Omental fat pad (tissue), 4 donors: ENCODE data around the gene SYNPO2. TPM values are rescaled to one million over a fixed set of nuclear protein-coding genes. Genes with fewer than 3 reads are reported as not detected.

ENCODE experiments used
- ATAC-seq: fragments of 150-250 bp; one replicate; pipeline ENCODE4 v1.9.1; 2016; ENCODE audit warnings: mild to moderate bottlenecking, moderate library complexity; ENCODE audit not compliant: low FRiP score
- DNase-seq: peaks from one replicate; pipeline ENCODE4 v3.0.0-alpha.2; 2019; ENCODE audit warnings: low spot score
- total RNA-seq, 4 donors: library from RNA; depleted of rRNA; stranded (reverse); fragments of >200 nt; gene quantifications; one replicate each; pipeline ENCODE4 v1.1.0, GENCODE V29; 2016
- TF ChIP-seq, protein P1 (sequence below), 3 donors: fragments of 450-650 bp; IDR thresholded peaks; one replicate each; pipeline ENCODE4 v1.5.1; 2016 to 2017; ENCODE audit warnings: antibody characterized with exemption in 3 of 3, mild to moderate bottlenecking in 3 of 3, moderate library complexity in 2 of 3

SYNPO2 gene
- total RNA-seq, 4 donors from 2014 or later = 23.3 to 72.0 (median 41.3) TPM

DNA sequence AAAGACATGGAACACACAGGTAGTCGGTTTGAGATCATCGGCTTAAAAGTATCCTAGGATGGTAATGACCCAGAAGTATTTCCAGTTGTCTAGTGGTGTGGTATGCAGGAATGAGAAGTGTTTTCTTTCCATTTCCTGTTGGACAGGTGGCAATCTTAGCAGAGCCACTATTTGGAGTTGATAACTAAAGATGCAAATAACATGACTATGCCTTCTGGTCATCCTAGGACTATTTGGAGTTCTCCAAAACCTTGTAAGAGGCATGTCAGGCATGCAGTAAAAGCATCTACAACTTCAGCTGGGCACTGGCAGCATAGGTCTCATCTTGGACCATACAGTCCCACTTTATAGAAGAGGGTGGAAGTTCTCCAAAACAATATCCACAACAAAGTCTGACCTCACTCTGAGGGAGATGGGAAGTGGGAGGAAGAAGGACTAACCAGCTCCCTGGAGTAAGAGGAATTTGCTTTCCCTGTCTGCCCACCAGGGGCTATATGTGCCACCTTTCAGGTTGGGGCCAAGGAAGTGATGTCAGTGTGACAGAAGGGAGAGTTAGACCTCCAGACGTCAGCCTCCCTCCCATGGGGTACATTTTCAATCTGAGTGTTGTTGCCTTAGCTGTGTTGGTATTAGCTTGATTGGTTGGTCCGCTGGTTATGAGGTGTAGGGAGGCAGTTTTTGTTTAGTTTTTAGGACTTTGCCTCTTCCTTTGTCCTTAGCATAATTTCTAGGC, 145.8 kb downstream of the SYNPO2 start:
- ATAC-seq = no peak
- TF ChIP-seq, protein P1, sequence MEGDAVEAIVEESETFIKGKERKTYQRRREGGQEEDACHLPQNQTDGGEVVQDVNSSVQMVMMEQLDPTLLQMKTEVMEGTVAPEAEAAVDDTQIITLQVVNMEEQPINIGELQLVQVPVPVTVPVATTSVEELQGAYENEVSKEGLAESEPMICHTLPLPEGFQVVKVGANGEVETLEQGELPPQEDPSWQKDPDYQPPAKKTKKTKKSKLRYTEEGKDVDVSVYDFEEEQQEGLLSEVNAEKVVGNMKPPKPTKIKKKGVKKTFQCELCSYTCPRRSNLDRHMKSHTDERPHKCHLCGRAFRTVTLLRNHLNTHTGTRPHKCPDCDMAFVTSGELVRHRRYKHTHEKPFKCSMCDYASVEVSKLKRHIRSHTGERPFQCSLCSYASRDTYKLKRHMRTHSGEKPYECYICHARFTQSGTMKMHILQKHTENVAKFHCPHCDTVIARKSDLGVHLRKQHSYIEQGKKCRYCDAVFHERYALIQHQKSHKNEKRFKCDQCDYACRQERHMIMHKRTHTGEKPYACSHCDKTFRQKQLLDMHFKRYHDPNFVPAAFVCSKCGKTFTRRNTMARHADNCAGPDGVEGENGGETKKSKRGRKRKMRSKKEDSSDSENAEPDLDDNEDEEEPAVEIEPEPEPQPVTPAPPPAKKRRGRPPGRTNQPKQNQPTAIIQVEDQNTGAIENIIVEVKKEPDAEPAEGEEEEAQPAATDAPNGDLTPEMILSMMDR (IDR thresholded peaks at IDR 0.05) = no peak

DNA sequence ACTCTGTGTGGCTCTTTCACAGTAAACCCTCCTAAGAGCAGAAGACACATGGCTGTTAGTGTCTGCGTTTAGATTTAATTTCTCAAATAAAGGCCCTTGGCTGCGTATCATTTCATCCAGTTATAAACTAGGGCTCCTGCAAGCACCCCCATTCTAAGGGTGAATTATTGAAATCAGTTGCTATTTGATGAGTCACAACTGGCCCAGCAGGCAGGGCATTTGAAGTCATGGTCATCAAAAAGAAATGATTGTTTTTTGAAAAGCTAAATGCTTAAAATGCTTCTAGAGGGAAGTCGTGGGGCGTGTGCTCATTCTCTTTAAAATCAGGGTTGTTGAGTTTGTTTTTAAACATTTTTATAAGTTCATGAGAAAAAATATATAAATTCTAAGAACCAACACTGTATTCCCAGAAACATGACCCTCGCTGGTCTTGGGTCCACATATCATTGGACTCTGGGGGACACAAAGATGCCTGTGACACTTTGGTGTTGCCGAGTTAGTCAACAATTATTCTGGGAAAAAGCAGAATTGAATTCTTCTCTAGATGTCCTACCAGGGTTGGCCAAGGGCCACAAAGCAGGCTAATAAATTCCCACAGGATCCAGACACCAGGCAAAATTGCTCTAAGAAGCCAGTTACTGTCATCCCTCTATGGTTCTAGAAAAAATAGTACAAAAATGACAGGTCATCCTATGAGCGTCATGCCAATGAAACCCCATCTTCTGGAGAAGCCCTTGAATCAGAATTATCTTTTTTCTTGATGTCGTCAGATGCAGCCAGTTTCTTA, 147.5 kb downstream of the SYNPO2 start:
- no peak for ATAC-seq
- DNase-seq = no peak
- TF ChIP-seq, protein P1 (IDR thresholded peaks at IDR 0.05) = no peak

More for the DNA sequence above, 145.8 kb downstream of the SYNPO2 start:
- DNase-seq = no peak

GRCh38 chr4:119037709-119038108, 149.1 kb downstream of the SYNPO2 start:
- TF ChIP-seq, protein P1 (IDR thresholded peaks at IDR 0.05) = no peak
- no peak for ATAC-seq

DNA sequence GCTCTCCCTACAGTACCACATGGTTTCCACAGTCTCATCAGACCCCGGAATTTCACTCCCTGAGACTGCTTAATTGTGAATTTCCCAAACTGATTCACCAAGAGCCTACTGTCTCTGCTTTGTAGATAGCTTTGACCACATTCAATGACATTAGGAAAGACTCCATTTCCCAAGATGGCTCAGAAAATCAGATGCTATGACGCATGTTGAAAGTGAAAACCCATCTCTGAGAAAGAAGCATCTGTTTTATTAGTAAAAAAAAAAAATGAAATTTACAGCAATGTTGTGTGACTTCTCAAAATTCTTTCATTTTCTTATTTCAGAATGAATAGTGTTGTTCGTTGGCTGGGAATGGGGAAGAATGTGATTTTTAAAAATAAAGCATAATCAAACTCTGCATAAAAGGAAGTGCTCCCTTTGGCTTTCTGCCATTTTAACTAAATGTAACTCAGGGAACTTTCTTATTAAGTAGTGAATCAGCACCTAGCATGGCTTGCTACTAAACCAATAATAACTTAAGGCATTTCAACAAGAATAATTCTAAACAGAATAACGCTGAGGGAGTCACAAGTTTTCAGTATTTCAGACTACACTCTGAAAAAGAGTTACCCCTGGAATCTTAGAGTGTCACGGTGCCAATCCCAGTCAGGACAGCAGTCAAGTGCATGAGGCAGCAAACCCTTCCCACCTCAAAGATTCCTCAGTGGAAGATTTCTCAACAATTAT, 149.6 kb downstream of the SYNPO2 start:
- TF ChIP-seq, protein P1 (IDR thresholded peaks at IDR 0.05) = no peak
- ATAC-seq = no peak
- no peak for DNase-seq

More at GRCh38 chr4:119037709-119038108, 149.1 kb downstream of the SYNPO2 start:
- DNase-seq = no peak

GRCh38 chr4:119039160-119039559, 150.5 kb downstream of the SYNPO2 start:
- TF ChIP-seq, protein P1 (IDR thresholded peaks at IDR 0.05) = no peak
- DNase-seq (no peak), ATAC-seq (no peak)

DNA sequence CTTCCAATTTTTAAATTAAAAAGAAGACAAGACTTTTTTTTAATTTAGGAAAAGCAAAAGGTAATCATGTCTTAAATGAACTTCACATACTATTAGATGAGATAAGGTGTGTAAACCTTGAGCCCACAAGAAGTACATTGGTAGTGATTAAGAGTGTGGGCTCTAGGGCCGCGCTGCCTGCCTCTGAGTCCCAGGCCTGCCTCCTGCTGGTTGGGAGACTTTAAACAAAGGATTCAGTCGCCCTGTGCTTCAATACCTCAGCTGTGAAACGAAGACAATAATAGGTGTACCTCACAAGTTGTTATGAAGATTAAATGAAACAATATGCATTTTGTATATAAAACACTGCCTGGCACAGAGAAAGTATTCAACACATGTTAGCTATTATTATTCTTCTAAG, 151.1 kb downstream of the SYNPO2 start:
- ATAC-seq (no peak), DNase-seq (no peak)
- TF ChIP-seq, protein P1 (IDR thresholded peaks at IDR 0.05) = no peak
